ENCODE data around the gene GPBAR1. TPM values are rescaled to one million over a fixed set of nuclear protein-coding genes. Genes with fewer than 3 reads are reported as not detected.

The GPBAR1 gene
- total RNA-seq, 1 experiment from 2014 or later = 1.1 TPM

- no peak overlapping the region for H3K4me3 Mint-ChIP-seq (ENCODE audit: low read depth, unreplicated experiment)
- H3K4me1 Mint-ChIP-seq (ENCODE audit: low read depth, unreplicated experiment) = peaks cover 28% of the 10 kb centered on the region
- TF ChIP-seq, protein P1, sequence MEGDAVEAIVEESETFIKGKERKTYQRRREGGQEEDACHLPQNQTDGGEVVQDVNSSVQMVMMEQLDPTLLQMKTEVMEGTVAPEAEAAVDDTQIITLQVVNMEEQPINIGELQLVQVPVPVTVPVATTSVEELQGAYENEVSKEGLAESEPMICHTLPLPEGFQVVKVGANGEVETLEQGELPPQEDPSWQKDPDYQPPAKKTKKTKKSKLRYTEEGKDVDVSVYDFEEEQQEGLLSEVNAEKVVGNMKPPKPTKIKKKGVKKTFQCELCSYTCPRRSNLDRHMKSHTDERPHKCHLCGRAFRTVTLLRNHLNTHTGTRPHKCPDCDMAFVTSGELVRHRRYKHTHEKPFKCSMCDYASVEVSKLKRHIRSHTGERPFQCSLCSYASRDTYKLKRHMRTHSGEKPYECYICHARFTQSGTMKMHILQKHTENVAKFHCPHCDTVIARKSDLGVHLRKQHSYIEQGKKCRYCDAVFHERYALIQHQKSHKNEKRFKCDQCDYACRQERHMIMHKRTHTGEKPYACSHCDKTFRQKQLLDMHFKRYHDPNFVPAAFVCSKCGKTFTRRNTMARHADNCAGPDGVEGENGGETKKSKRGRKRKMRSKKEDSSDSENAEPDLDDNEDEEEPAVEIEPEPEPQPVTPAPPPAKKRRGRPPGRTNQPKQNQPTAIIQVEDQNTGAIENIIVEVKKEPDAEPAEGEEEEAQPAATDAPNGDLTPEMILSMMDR (IDR thresholded peaks at IDR 0.05; ENCODE audit: unreplicated experiment) = no peak
- no peaks in the 10 kb centered on the region for H3K27me3 Mint-ChIP-seq (ENCODE audit: unreplicated experiment)
- intact Hi-C loops (cut with micrococcal nuclease; ENCODE audit: unreplicated experiment) = no loop called here
- no peak for DNase-seq
- H3K9me3 Mint-ChIP-seq (ENCODE audit: low read depth, unreplicated experiment) = no peaks in the 10 kb centered on the region
- H3K36me3 Mint-ChIP-seq (ENCODE audit: insufficient read depth, unreplicated experiment) = peaks cover 88% of the 10 kb centered on the region
- H3K27ac Mint-ChIP-seq (ENCODE audit: unreplicated experiment) = peak overlapping the region; percentile 63
- CTCF ChIA-PET = no interaction called here
- no TSS peak for BruUV-seq (replicated peaks)
Measured at GRCh38 chr2:218277921-218278320, 17.1 kb downstream of the GPBAR1 start.

- DNase-seq = no peak
- Mint-ChIP-seq H3K4me1 (ENCODE audit: low read depth, unreplicated experiment) (peaks cover 29% of the 10 kb centered on the region), H3K4me3 (ENCODE audit: low read depth, unreplicated experiment) (no peak overlapping the region), H3K9me3 (ENCODE audit: low read depth, unreplicated experiment) (no peaks in the 10 kb centered on the region), H3K36me3 (ENCODE audit: insufficient read depth, unreplicated experiment) (peaks cover 88% of the 10 kb centered on the region), H3K27me3 (ENCODE audit: unreplicated experiment) (no peaks in the 10 kb centered on the region), H3K27ac (ENCODE audit: unreplicated experiment) (no peak overlapping the region)
- TF ChIP-seq, protein P1 (IDR thresholded peaks at IDR 0.05; ENCODE audit: unreplicated experiment) = no peak
- no TSS peak for BruUV-seq (replicated peaks)
- intact Hi-C loops (cut with micrococcal nuclease; ENCODE audit: unreplicated experiment) = no loop called here
- CTCF ChIA-PET = interaction anchor here (0.6 kb wide), 1 partner anchor 19 kb away, joined by 4 read pairs; no protein-coding TSS in a partner anchor
Measured at GRCh38 chr2:218278531-218279360, 17.9 kb downstream of the GPBAR1 start.

DNA sequence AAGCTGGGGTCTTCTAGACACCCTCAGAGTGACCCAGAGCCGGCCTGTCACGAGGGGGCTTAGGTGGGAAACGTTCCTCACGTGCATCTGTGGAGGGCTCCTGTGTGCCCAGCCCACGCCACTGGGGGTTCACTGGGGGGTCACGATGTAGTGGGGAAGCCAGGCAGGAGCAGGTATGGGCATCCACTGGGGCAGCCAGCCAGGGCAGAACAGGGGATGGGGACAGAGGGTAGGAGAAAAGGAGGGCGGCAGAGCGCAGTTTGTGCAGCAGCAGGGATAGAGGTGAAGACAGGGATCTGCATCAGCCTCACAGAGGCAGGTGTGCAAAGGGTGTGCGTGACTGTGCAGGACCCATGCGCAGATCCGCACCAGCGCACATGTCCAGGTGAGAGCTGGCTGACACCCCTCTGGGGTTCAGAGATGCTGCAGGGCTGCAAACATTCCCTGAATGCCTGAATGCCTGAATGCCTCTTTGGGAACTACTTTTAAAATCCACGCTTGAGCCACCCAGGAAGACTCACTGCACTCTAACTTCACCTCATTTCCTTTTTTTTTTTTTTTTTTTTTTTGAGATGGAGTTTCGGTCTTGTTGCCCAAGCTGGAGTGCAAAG lies 19.6 kb downstream of the GPBAR1 start:
- peaks cover 90% of the 10 kb centered on the region for H3K36me3 Mint-ChIP-seq (ENCODE audit: insufficient read depth, unreplicated experiment)
- no peak overlapping the region for H3K4me3 Mint-ChIP-seq (ENCODE audit: low read depth, unreplicated experiment)
- no peak overlapping the region for H3K27ac Mint-ChIP-seq (ENCODE audit: unreplicated experiment)

DNA sequence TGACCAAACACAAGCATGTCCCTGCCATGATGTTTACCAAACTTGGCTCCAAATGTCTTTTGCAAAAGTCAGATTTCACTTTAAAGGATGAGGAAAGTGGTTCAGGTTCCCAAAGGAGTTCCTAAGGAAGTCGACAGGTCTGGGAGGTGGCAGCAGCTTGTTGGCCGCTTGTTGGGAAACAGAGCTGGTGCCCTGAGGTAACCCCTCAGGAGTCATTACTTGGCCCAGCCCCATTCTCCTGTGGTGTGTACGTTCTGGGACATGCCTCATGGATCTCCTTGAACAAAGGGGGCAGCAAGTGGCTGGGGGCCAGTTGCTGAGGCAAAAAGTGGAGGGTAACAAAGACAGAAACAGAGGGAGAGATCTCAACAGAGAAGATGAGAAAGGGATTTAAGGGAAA lies 20.6 kb downstream of the GPBAR1 start:
- intact Hi-C loops (cut with micrococcal nuclease; ENCODE audit: unreplicated experiment) = no loop called here
- CTCF ChIA-PET = interaction anchor here (1.7 to 2.2 kb wide), 2 partner anchors 8 to 11 kb away, joined by 5 to 11 read pairs; partner anchors contain the start of genes AAMP and PNKD
- TF ChIP-seq, protein P1 (IDR thresholded peaks at IDR 0.05; ENCODE audit: unreplicated experiment) = no peak
- H3K36me3 Mint-ChIP-seq (ENCODE audit: insufficient read depth, unreplicated experiment) = peaks cover 95% of the 10 kb centered on the region
- no peaks in the 10 kb centered on the region for H3K27me3 Mint-ChIP-seq (ENCODE audit: unreplicated experiment)
- peaks cover 50% of the 10 kb centered on the region for H3K4me1 Mint-ChIP-seq (ENCODE audit: low read depth, unreplicated experiment)
- peak overlapping the region; percentile 60 for H3K4me3 Mint-ChIP-seq (ENCODE audit: low read depth, unreplicated experiment)
- H3K27ac Mint-ChIP-seq (ENCODE audit: unreplicated experiment) = peak overlapping the region; percentile 96
- H3K9me3 Mint-ChIP-seq (ENCODE audit: low read depth, unreplicated experiment) = no peaks in the 10 kb centered on the region
- BruUV-seq (replicated peaks) = no TSS peak
- no peak for DNase-seq

More for the DNA sequence above, 19.6 kb downstream of the GPBAR1 start:
- Mint-ChIP-seq H3K4me1 (ENCODE audit: low read depth, unreplicated experiment) (peaks cover 39% of the 10 kb centered on the region), H3K9me3 (ENCODE audit: low read depth, unreplicated experiment) (no peaks in the 10 kb centered on the region), H3K27me3 (ENCODE audit: unreplicated experiment) (no peaks in the 10 kb centered on the region)
- no TSS peak for BruUV-seq (replicated peaks)
- CTCF ChIA-PET = no interaction called here
- no peak for DNase-seq
- TF ChIP-seq, protein P1 (IDR thresholded peaks at IDR 0.05; ENCODE audit: unreplicated experiment) = no peak
- intact Hi-C loops (cut with micrococcal nuclease; ENCODE audit: unreplicated experiment) = no loop called here
